Upper lobe of left lung (tissue), 4 donors: ENCODE data around the gene SARNP.

Source experiments
- POLR2A ChIP-seq, 4 donors: fragments of 450-650 bp; IDR thresholded peaks; one replicate each; pipeline ENCODE4 v1.5.1; 2016 to 2017; ENCODE audit warnings: antibody characterized with exemption in 4 of 4, mild to moderate bottlenecking in 2 of 4
- POLR2AphosphoS5 ChIP-seq, 2 donors: sonication (generic); formaldehyde crosslinking; IDR thresholded peaks; one replicate each; pipeline ENCODE4 v1.5.1; 2017; ENCODE audit warnings: antibody characterized with exemption in 2 of 2
- TF ChIP-seq, protein P1 (sequence below), 6 experiments: fragments of 450-650 bp in 4 of 6; fragments of 200-600 bp in 2 of 6; sonication (generic) in 2 of 6; IDR thresholded peaks; one replicate each; pipeline ENCODE4 v1.5.1; 2016 to 2019; ENCODE audit warnings: antibody characterized with exemption in 6 of 6

DNA sequence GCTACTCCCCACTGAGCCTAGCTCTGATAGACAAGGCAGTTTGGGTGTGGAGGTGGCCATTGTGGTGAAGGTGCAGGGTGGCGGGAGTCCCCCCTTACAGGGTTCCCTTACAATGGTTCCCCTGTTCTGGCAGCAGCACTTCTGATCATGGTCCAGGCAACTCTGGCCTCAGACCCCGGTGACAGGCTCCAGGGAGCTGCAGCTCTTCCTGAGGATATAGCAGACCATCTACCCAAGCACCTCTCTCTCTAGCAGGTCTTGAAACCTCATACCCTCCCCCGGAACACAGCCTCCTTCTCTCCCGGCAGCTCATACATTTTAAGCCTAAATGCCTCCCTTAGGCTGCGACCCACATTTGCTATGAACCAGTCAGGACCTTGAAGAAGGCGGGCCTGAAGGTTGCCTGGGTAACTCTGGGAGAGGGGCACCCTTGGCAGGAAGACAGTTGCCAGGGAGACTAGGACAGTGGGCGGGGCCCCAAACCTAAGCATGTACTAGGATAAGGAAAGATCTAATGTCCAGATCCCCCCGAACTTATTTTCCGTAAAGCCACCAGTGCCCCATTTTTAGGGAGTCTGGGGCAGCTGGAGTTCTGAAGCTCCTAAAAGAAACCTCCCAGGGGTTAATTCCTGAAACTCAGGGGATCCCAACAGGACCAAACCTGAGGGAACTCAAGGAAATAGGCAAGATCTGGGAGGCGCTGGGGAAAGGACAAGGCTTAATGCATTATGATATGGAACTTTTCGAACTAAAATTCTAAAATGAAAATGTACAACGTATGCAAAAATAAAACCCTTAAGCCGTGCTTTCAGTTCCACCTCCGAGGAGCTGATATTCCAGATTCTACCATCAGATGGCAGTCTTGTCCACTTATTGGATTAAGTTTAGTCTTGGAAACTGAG is 79.2 kb downstream of the SARNP start:
- TF ChIP-seq, protein P1, sequence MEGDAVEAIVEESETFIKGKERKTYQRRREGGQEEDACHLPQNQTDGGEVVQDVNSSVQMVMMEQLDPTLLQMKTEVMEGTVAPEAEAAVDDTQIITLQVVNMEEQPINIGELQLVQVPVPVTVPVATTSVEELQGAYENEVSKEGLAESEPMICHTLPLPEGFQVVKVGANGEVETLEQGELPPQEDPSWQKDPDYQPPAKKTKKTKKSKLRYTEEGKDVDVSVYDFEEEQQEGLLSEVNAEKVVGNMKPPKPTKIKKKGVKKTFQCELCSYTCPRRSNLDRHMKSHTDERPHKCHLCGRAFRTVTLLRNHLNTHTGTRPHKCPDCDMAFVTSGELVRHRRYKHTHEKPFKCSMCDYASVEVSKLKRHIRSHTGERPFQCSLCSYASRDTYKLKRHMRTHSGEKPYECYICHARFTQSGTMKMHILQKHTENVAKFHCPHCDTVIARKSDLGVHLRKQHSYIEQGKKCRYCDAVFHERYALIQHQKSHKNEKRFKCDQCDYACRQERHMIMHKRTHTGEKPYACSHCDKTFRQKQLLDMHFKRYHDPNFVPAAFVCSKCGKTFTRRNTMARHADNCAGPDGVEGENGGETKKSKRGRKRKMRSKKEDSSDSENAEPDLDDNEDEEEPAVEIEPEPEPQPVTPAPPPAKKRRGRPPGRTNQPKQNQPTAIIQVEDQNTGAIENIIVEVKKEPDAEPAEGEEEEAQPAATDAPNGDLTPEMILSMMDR (IDR thresholded peaks at IDR 0.05): peak; percentile 87 to 95 (median 93)
- TF ChIP-seq POLR2A (IDR thresholded peaks at IDR 0.05) (no peak), POLR2AphosphoS5 (IDR thresholded peaks at IDR 0.05) (no peak)
